Midbrain (tissue), 1 donor: ENCODE data around the gene ADH5.
"Not testable (repeated sequence)": the region's sequence is repeated elsewhere in the genome, so short reads cannot be mapped to it uniquely, and the experiment has no call there.

Experiments used
- DNase-seq: peaks from one replicate; lab custom pipeline; 2025; lab: John Stamatoyannopoulos, UW

The ADH5 gene

DNA sequence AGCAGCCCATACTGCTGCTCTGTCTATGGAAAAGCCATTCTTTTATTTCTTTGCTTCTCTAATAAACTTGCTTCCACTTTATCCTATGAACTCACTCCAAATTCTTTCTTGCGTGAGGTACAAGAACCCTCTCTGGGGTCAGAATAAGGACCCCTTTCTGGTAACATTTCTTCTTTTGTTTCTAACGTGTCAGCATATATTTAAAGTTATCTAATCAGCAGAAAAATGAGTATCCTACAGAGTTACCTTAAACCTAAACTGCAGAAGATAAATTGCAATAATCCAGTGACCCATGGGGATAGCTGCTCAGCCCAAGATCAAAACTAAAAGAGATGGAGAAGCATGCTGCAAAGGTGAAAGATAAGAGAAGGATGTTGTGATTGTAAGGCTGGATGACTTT is 4.0 kb downstream of the ADH5 start:
- DNase-seq: no peak

GRCh38 chr4:99082192-99082591 is 6.4 kb downstream of the ADH5 start:
- no peak for DNase-seq

- not testable (repeated sequence) for DNase-seq
Observed at GRCh38 chr4:99080869-99081268, 7.7 kb downstream of the ADH5 start.

GRCh38 chr4:99079625-99080295 is 8.8 kb downstream of the ADH5 start:
- DNase-seq: no peak

- no peak for DNase-seq
Observed at GRCh38 chr4:99078931-99079624, 9.5 kb downstream of the ADH5 start.

- DNase-seq: no peak
Observed at GRCh38 chr4:99078336-99078735, 10.3 kb downstream of the ADH5 start.

DNA sequence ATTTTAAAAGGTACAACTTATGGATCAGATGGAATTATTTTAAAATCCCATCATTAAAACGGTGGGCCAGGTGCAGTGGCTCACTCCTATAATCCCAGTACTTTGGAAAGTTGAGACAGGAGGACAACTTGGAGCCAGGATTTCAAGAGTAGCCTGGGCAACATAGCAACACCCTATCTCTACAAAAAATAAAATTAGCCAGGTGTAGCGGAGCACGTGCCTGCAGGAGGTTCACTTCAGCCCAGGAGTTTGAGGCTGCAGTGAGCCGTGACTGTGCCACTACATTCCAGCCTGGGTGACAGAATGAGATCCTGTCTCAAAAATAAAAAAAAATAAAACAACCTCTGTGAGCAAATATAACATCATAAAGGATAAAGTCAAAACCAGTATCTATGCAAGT is 11.4 kb downstream of the ADH5 start:
- DNase-seq: no peak

GRCh38 chr4:99076292-99076976 is 12.2 kb downstream of the ADH5 start:
- no peak for DNase-seq

GRCh38 chr4:99074816-99075215 is 13.8 kb downstream of the ADH5 start:
- no peak for DNase-seq

DNA sequence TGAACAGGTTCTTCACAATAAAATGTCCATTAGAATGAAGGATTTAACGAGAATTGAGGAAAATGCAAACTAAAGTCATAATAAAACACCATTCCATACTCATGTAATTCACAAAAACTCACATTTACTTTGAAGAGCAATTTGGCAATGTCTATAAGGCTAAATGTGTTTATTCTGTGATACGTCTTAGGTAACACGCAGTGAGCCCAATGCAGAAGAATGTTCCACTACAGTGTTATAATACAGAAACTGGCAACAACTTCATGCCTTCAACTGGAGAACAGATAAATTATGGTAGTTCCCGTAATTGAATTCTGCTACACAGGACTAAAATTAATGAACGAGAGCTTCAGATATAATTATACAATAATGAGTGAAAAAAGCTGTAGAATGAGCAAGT is 17.4 kb downstream of the ADH5 start:
- DNase-seq: no peak

DNA sequence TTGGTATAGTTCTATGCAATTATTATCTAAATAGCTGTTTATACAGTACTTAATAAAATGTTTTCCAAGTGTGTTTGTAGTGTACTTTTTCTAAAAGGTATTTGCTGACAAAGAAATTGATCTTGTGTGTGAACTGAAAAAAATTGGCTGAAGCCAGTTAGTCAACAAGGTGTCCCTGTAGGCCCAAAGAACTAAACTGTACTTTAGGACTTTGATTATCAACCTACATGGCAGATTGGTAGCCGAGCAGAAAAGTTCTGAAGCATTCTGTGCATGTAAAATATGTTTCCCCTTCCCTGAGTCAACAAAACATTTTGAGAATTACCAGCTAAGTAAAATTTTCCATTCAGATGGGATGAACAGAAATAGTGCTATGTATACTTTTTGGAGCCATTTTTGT is 21.0 kb downstream of the ADH5 start:
- DNase-seq: no peak

DNA sequence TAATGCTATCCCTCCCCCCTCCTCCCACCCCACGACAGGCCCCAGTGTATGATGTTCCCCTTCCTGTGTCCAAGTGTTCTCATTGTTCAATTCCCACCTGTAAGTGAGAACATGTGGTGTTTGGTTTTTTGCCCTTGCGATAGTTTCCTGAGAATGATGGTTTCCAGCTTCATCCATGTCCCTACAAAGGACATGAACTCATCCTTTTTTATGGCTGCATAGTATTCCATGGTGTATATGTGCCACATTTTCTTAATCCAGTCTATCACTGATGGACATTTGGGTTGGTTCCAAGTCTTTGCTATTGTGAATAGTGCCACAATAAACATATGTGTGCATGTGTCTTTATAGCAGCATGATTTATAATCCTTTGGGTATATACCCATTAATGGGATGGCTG is 23.1 kb downstream of the ADH5 start:
- DNase-seq: not testable (repeated sequence)

DNA sequence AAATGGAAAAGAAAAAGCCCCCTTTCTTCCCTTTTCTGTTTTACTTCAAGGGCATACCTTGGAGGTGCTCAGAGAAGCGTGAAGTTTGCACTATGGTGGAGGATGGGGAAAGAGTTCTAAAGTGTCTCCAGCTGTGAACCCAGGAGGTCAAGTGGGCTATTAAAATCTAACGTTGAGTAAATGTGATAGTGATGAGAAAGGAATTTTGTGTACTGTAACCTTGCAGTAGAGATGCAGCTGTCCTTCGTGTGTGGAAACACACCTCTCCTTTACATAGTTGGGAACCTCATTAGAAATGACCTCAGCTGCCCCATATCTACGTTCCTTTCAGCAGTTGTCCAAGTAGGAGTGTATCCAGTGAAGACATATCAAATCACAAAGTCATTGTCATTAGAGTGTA is 26.5 kb downstream of the ADH5 start:
- DNase-seq: no peak

GRCh38 chr4:99061048-99061700 is 27.4 kb downstream of the ADH5 start:
- DNase-seq: no peak

GRCh38 chr4:99059550-99059949 is 29.0 kb downstream of the ADH5 start:
- DNase-seq: no peak

DNA sequence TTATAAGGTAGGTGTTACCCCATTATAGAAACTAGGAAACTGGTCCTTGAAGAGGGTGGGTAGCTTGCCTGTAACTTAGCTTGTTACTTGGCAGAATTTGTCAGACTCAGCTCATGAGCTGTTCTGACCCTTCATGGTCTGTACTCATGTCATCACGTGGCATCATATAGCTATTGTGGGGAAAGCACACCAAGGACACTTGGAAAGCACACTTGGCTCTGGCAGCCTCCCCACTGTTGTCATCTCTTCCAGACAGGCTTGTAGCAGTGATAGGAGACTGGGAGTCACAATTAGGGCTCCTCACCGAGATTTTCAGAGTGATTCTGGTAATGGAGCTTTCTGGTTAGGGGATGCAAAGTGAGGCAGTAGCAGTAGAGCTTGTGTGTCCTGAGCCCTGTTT is 30.4 kb downstream of the ADH5 start:
- no peak for DNase-seq

DNA sequence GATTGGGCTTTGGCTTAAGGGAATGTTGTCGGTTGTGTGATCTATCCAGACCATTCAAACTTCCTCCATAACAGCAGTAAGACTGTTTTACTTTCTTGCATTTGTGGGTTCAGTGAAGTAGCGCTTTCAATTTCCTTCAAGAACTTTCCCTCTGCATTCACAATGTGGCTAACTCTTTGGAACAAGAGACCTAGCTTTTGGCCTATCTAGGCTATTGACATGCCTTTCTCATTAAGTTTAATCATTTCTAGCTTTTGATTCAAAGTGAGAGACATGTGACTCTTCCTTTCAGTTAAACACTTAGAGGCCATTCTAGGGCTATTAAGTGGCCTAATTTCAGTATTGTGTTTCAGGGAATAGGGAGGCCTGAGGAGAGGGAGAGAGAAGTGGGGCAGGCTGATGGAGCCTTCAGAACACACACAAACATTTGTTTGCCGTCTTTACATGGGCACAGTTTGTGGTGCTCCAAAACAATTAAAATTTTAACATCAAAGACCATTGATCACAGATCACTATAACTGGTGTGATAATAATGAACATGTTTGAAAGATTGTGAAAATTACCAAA is 34.1 kb downstream of the ADH5 start:
- DNase-seq: no peak

GRCh38 chr4:99052902-99053301 is 35.7 kb downstream of the ADH5 start:
- DNase-seq: no peak

- no peak for DNase-seq
Observed at GRCh38 chr4:99047710-99048109, 40.9 kb downstream of the ADH5 start.

- no peak for DNase-seq
Observed at GRCh38 chr4:99043346-99043745, 45.2 kb downstream of the ADH5 start.

GRCh38 chr4:99038213-99038612 is 50.4 kb downstream of the ADH5 start:
- no peak for DNase-seq

GRCh38 chr4:99033956-99034355 is 54.6 kb downstream of the ADH5 start:
- no peak for DNase-seq
